GM12873 (cell line): ENCODE data around the gene LRIT2.

Experiments used
- TF ChIP-seq, protein P1 (sequence below): IDR thresholded peaks from 2 replicates; pipeline ENCODE4 v1.5.1; 2012; ENCODE audit warnings: low read depth, mild to moderate bottlenecking, moderate library complexity, low read length, control low read depth; ENCODE audit not compliant: insufficient read depth; ENCODE audit errors: missing control alignments

The LRIT2 gene

DNA sequence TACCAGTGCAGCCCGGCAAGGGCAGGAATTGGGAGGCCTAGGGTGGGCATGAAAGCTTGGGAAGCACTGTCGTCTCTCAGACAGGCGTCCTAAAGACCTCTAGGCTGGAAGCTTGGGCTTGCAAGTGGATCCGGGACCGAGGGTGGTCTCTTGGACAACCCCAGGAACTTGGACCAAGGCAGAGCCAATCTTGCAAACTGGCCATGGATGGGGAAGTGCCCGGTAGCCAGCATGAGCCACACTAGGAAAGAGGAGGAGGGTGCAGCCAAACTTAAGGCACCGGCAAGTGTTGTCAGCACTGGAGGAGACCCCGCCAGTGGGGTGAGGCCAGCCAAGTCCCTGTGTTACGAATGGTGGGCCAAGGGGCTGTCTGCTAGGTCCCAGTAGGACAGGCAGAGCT, 8.5 kb downstream of the LRIT2 start:
- TF ChIP-seq, protein P1, sequence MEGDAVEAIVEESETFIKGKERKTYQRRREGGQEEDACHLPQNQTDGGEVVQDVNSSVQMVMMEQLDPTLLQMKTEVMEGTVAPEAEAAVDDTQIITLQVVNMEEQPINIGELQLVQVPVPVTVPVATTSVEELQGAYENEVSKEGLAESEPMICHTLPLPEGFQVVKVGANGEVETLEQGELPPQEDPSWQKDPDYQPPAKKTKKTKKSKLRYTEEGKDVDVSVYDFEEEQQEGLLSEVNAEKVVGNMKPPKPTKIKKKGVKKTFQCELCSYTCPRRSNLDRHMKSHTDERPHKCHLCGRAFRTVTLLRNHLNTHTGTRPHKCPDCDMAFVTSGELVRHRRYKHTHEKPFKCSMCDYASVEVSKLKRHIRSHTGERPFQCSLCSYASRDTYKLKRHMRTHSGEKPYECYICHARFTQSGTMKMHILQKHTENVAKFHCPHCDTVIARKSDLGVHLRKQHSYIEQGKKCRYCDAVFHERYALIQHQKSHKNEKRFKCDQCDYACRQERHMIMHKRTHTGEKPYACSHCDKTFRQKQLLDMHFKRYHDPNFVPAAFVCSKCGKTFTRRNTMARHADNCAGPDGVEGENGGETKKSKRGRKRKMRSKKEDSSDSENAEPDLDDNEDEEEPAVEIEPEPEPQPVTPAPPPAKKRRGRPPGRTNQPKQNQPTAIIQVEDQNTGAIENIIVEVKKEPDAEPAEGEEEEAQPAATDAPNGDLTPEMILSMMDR: no peak

DNA sequence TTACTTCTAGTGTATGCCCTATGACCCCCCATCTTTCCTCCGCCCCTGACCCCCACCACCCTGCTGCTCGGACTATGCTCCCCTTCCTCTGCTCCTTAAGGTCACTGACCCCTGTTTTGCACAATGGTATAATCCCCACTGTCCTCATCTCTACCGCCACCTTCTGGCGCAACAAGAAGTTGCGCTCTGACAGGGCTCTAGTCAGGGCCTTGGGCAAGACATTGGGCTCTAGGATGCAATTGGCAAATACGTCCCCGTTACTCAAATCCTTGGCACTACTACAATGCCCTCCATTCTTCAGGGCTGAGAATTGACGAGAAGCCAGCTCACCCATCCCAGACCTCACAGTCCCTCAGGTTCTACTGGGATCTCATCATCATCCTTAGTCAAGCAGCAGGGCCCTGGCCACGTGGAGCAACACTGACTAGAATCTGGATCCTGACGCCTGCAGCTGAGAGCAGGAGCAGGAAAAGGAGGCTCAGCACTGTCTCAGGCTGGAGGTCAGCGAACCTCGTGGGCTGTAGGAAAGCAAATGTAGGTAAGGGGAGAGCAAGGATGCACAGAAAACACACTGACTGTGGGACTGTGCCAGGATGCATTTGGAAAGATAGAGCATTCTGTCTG, 10.6 kb downstream of the LRIT2 start:
- TF ChIP-seq, protein P1: peak; percentile 81

DNA sequence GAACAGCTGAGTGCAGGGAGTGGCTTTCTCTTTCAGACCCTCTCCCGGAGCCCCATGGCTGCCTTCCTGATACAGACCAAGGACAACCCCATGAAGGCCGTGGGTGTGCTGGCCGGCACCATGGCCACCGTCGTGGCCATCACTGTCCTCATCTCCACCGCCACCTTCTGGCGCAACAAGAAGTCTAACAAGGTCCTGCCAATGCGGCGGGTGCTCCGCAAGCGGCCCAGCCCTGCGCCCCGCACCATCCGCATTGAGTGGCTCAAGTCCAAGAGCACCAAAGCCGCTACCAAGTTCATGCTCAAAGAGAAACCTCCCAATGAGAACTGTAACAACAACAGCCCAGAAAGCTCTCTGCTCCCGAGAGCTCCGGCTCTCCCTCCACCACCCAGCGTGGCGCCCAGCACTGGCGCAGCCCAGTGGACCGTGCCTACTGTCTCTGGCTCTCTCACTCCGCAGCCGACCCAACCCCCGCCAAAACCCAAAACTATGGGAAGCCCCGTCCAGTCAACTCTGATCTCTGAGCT, 11.2 kb downstream of the LRIT2 start:
- TF ChIP-seq, protein P1: no peak

DNA sequence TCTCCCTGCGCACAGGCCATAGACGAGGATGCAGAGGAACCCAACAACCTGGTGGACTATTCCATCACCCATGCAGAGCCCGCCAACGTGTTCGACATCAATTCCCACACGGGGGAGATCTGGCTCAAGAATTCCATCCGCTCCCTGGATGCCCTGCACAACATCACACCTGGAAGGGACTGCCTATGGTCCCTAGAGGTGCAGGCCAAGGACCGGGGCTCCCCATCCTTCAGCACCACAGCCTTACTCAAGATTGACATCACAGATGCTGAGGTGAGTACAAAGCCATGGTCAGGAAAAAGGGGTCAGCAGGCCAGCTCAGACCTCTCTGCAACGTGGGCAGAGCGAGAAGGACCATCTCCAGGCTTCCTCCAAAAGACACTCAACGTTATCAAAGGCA, 12.3 kb downstream of the LRIT2 start:
- TF ChIP-seq, protein P1: no peak

DNA sequence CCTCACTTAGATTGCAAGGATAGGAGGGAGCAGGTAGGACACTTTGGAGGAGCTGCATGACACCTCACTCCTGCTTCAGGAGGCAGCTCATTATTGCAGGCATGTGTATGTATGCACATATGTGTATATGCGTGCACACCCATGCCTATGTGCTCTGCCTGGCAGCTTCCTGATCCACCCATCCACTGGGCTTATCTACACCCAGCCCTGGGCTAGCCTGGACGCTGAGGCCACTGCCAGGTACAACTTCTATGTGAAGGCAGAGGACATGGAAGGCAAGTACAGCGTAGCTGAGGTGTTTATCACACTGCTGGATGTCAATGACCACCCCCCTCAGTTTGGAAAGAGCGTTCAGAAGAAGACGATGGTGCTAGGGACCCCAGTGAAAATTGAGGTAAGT, 13.3 kb downstream of the LRIT2 start:
- TF ChIP-seq, protein P1: no peak

DNA sequence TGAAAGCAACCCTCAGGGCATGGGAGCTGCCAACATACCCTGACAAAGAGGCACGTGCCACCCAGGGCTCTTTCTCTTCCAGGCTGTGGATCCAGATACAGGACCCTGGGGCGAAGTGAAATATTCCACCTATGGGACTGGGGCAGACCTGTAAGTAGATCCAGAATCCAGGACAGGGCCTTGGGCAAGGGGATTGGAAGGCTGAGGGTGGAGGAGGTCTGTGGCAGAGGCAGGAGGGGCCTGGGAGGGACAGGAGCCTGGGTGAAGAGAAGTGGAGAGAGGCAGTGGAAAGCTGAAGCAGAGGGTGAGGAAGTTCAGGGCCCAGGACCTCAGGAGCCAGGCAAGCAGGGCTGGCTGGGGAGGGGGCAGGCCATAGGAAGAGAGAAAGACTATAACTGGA, 13.8 kb downstream of the LRIT2 start:
- TF ChIP-seq, protein P1: no peak

DNA sequence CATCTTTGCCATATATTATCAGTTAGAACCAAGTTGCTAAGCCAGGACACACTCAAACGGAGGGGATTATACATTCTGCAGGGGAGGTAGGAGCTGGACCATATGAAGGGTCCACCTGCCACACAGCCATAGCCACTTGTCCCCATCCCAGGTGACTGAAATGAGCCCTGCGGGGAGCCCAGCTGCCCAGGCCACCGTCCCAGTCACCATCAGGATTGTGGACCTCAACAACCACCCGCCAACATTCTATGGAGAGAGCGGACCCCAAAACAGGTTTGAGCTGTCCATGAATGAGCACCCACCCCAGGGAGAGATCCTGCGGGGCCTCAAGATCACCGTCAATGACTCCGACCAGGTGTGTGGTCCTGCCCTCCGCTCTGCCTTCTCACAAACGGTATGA, 17.3 kb downstream of the LRIT2 start:
- TF ChIP-seq, protein P1: no peak
